CD14-positive monocyte (primary cell): ENCODE measurements around the gene RPS6KL1. TPM values are rescaled to one million over a fixed set of nuclear protein-coding genes. Genes with fewer than 3 reads are reported as not detected.

Source experiments
- DNase-seq, 3 donors: peaks; one replicate each; pipeline ENCODE4 v3.0.0-alpha.2; 2011 to 2022
- H2AFZ ChIP-seq: 2 replicates; pipeline ENCODE4 v1.6.0; 2012; ENCODE audit warnings: mild to moderate bottlenecking, low read depth, low read length, inconsistent platforms; ENCODE audit not compliant: insufficient read depth, poor library complexity, severe bottlenecking
- H3K27ac ChIP-seq, 2 donors: 1 replicate in 1 of 2; 2 replicates in 1 of 2; pipeline ENCODE4 v1.5.1; 2012 to 2013; ENCODE audit warnings: low read length in 2 of 2, control low read depth in 1 of 2, inconsistent platforms in 1 of 2, low read depth in 1 of 2, mild to moderate bottlenecking in 1 of 2
- H3K27me3 ChIP-seq, 2 donors: one replicate each; pipeline versions ENCODE4 v1.6.0 to v1.6.1; 2011 to 2013; ENCODE audit warnings: low read length in 2 of 2; ENCODE audit not compliant: control insufficient read depth in 2 of 2, insufficient read depth in 2 of 2
- H3K36me3 ChIP-seq, 2 donors: replicated peaks in 1 of 2; 1 replicate in 1 of 2; 2 replicates in 1 of 2; pipeline versions ENCODE4 v1.5.1 to v1.6.1; 2012 to 2013; ENCODE audit warnings: low read length in 2 of 2, control low read depth in 1 of 2, inconsistent platforms in 1 of 2, mild to moderate bottlenecking in 1 of 2; ENCODE audit not compliant: insufficient read depth in 2 of 2, control insufficient read depth in 1 of 2
- H3K4me1 ChIP-seq, 2 donors: 1 replicate in 1 of 2; 2 replicates in 1 of 2; pipeline versions ENCODE4 v1.5.1 to v1.6.1; 2012 to 2013; ENCODE audit warnings: low read length in 2 of 2, control low read depth in 1 of 2, inconsistent platforms in 1 of 2, mild to moderate bottlenecking in 1 of 2, moderate library complexity in 1 of 2; ENCODE audit not compliant: insufficient read depth in 2 of 2, control insufficient read depth in 1 of 2
- H3K4me2 ChIP-seq: replicated peaks from 2 replicates; pipeline ENCODE3; 2012; ENCODE audit warnings: low read length, moderate library complexity, mild to moderate bottlenecking; ENCODE audit not compliant: poor library complexity, severe bottlenecking; ENCODE audit errors: extremely low read depth
- H3K4me3 ChIP-seq, 3 experiments: fragments of 200-600 bp in 1 of 3; sonication (generic) in 1 of 3; replicated peaks in 1 of 3; 1 replicate in 2 of 3; 2 replicates in 1 of 3; pipeline ENCODE4 v1.5.1; 2011 to 2013; ENCODE audit warnings: low read length in 3 of 3, mild to moderate bottlenecking in 3 of 3, control low read depth in 2 of 3, low read depth in 2 of 3, inconsistent platforms in 1 of 3, moderate library complexity in 1 of 3
- H3K79me2 ChIP-seq: 2 replicates; pipeline ENCODE4 v1.6.0; 2012; ENCODE audit warnings: mild to moderate bottlenecking, control low read depth, inconsistent platforms, low read length, moderate library complexity; ENCODE audit not compliant: insufficient read depth
- H3K9ac ChIP-seq: 2 replicates; pipeline ENCODE4 v1.6.0; 2017; ENCODE audit warnings: low read length, mild to moderate bottlenecking; ENCODE audit not compliant: insufficient read depth, poor library complexity, severe bottlenecking
- H3K9me3 ChIP-seq, 2 donors: replicated peaks in 1 of 2; 1 replicate in 1 of 2; 2 replicates in 1 of 2; pipeline versions ENCODE4 v1.5.1 to v1.6.1; 2012 to 2013; ENCODE audit warnings: low read length in 2 of 2, control low read depth in 1 of 2; ENCODE audit not compliant: control insufficient read depth in 1 of 2, insufficient read depth in 1 of 2
- H4K20me1 ChIP-seq: 2 replicates; pipeline ENCODE4 v1.6.0; 2012; ENCODE audit warnings: mild to moderate bottlenecking, low read length, control low read depth, moderate library complexity; ENCODE audit not compliant: insufficient read depth
- H3K27ac Mint-ChIP-seq, 7 donors: one replicate each; pipeline ENCODE4 v1.8.0; 2020; ENCODE audit warnings: mild to moderate bottlenecking in 7 of 7, mixed read lengths in 7 of 7, moderate library complexity in 6 of 7, inconsistent platforms in 2 of 7
- H3K27me3 Mint-ChIP-seq, 3 donors: one replicate each; pipeline ENCODE4 v1.8.0; 2021 to 2022; ENCODE audit warnings: low read depth in 3 of 3, mild to moderate bottlenecking in 3 of 3, mixed read lengths in 3 of 3, moderate library complexity in 3 of 3, inconsistent platforms in 1 of 3
- H3K36me3 Mint-ChIP-seq, 2 donors: one replicate each; pipeline ENCODE4 v1.8.0; 2020; ENCODE audit warnings: mixed read lengths in 2 of 2, inconsistent platforms in 1 of 2, mild to moderate bottlenecking in 1 of 2
- H3K4me1 Mint-ChIP-seq: one replicate; pipeline ENCODE4 v1.8.0; 2020; ENCODE audit warnings: mild to moderate bottlenecking, mixed read lengths
- H3K4me3 Mint-ChIP-seq, 2 donors: one replicate each; pipeline ENCODE4 v1.8.0; 2020; ENCODE audit warnings: mild to moderate bottlenecking in 2 of 2, mixed read lengths in 2 of 2, moderate library complexity in 1 of 2
- H3K9me3 Mint-ChIP-seq, 7 donors: one replicate each; pipeline ENCODE4 v1.8.0; 2020 to 2022; ENCODE audit warnings: mixed read lengths in 7 of 7, mild to moderate bottlenecking in 6 of 7, moderate library complexity in 6 of 7, inconsistent platforms in 2 of 7
- WGBS: methylation state at CpG from one replicate; pipeline ENCODE4 v1.1.5; 2013; ENCODE audit warnings: missing lambda C conversion rate; ENCODE audit not compliant: insufficient coverage; 5-methylcytosine and 5-hydroxymethylcytosine counted together
- intact Hi-C, 2 donors: fragments of 100-400 bp; cut with micrococcal nuclease; formaldehyde crosslinking; loops; one replicate each; pipeline versions ENCODE4 v1.15.0 to v1.15.1; 2023
- polyA plus RNA-seq, 3 donors: library from polyadenylated mRNA; depleted of rRNA in 1 of 3; unstranded in 2 of 3; stranded (reverse) in 1 of 3; fragments of 300-500 nt in 2 of 3; fragments of >200 nt in 1 of 3; fragmentation: Illumina TruSeq in 2 of 3; gene quantifications; 1 replicate in 2 of 3; 2 replicates in 1 of 3; pipeline ENCODE4 v1.2.3, GENCODE V29; 2012 to 2021
- TF ChIP-seq, protein P1 (sequence below): fragments of 200-600 bp; IDR thresholded peaks from one replicate; pipeline ENCODE4 v1.8.0; 2022; ENCODE audit warnings: antibody characterized with exemption, mild to moderate bottlenecking

Gene RPS6KL1
- polyA plus RNA-seq, 3 donors = 0.13 TPM; not detected in 2

DNA sequence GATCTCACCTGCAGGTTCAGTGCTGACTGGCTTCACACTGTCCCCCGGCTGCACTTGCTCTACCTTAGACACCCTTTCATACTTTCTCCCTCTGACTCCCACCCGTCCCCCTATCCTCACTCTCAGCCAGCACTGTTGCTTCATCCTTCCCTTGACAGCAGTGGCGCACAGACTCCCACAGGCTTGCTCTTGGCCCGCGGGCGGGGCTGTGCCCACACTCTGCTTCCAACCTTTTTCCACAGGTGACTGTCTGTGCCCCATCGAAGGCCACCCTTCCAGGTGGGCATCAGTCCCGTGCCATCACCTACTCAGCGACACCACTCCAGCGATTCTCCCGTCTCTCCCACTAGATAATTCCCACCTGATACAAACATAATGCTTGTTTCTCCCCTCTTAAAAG lies 1.0 kb upstream of the RPS6KL1 start:
- Histone ChIP-seq H2AFZ (no peak overlapping the region), H3K9ac (no peak overlapping the region), H3K4me2 (no peak overlapping the region), H4K20me1 (no peaks in the 10 kb centered on the region), H3K27me3 (peaks cover 3 to 15% of the 10 kb centered on the region in 2 donors), H3K4me1 (peaks cover 3 to 6% of the 10 kb centered on the region in 2 donors), H3K36me3 (no peaks in the 10 kb centered on the region), H3K9me3 (no peaks in the 10 kb centered on the region), H3K79me2 (no peaks in the 10 kb centered on the region), H3K4me3 (no peak overlapping the region), H3K27ac (no peak overlapping the region)
- Mint-ChIP-seq H3K36me3 (no peaks in the 10 kb centered on the region), H3K27ac (no peak overlapping the region), H3K27me3 (peaks cover 14 to 21% (median 16%) of the 10 kb centered on the region in 3 donors), H3K4me1 (peaks cover 5% of the 10 kb centered on the region), H3K4me3 (peak overlapping the region in 1 of 2 donors; percentile 51), H3K9me3 (no peaks in the 10 kb centered on the region)
- DNase-seq = no peak
- intact Hi-C loops = no loop called here
- 96% methylated on average over 11 of the region's 11 CpGs for WGBS
- TF ChIP-seq, protein P1, sequence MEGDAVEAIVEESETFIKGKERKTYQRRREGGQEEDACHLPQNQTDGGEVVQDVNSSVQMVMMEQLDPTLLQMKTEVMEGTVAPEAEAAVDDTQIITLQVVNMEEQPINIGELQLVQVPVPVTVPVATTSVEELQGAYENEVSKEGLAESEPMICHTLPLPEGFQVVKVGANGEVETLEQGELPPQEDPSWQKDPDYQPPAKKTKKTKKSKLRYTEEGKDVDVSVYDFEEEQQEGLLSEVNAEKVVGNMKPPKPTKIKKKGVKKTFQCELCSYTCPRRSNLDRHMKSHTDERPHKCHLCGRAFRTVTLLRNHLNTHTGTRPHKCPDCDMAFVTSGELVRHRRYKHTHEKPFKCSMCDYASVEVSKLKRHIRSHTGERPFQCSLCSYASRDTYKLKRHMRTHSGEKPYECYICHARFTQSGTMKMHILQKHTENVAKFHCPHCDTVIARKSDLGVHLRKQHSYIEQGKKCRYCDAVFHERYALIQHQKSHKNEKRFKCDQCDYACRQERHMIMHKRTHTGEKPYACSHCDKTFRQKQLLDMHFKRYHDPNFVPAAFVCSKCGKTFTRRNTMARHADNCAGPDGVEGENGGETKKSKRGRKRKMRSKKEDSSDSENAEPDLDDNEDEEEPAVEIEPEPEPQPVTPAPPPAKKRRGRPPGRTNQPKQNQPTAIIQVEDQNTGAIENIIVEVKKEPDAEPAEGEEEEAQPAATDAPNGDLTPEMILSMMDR = no peak

DNA sequence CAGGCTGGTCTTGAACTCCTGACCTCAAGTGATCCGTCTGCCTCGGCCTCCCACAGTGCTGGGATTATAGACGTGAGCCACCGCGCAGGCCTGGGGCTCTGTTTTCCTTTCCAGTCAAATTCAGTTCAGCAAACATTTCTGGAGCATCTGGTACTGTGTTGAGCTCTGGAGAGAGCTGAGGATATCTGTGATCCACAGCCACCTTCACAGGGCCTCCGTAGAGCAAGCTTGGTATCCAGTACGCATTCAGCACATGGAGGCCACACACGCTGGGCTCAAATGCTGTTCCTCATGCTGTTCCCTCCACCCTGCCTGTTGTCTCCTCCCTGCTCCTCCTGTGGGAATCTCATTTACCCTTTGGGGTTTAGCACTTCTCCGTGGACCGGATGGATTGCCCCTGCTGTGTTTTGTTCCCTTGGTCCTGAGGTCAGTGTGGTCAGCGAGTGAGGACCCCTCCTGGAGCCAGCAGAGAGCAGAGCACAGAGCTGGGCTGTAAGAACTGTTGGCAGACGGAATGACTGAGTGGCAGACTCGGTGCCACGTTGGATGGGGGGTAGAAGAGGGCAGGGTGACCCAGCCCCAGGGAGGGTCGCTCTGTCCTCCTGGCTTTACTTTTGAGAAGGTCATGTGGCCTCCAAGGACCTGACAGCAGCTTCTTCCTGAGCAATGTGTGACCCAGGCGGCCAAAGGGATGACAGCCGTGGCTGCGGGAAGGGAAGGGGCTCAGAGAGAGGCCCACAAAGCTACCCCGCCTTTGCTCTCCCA lies 891 bp downstream of the RPS6KL1 start:
- WGBS = 88% methylated on average over 14 of the region's 19 CpGs
- no peaks in the 10 kb centered on the region for H3K79me2 ChIP-seq
- H3K27me3 ChIP-seq = peaks cover 3 to 15% of the 10 kb centered on the region in 2 donors
- Mint-ChIP-seq H3K27me3 (peaks cover 14 to 21% (median 17%) of the 10 kb centered on the region in 3 donors), H3K27ac (no peak overlapping the region), H3K4me1 (peaks cover 4% of the 10 kb centered on the region), H3K4me3 (peak overlapping the region; percentile 55 to 67), H3K9me3 (no peaks in the 10 kb centered on the region), H3K36me3 (no peaks in the 10 kb centered on the region)
- peak overlapping the region; percentile 78 for H2AFZ ChIP-seq
- no peak for DNase-seq
- TF ChIP-seq, protein P1 = no peak
- peak overlapping the region; percentile 62 for H3K9ac ChIP-seq
- H3K36me3 ChIP-seq = no peaks in the 10 kb centered on the region
- no peak overlapping the region for H3K27ac ChIP-seq
- H3K4me2 ChIP-seq = peak overlapping the region; percentile 68
- no peak overlapping the region for H3K4me3 ChIP-seq
- intact Hi-C loops = no loop called here
- H3K9me3 ChIP-seq = no peaks in the 10 kb centered on the region
- H3K4me1 ChIP-seq = peaks cover 3 to 6% of the 10 kb centered on the region in 2 donors
- H4K20me1 ChIP-seq = no peaks in the 10 kb centered on the region
